Astrocyte (in vitro differentiated cells and primary cell): Measurements from ENCODE around the gene COL4A6. TPM values are rescaled to one million over a fixed set of nuclear protein-coding genes. Genes with fewer than 3 reads are reported as not detected.

Experiments
- DNase-seq: peaks from one replicate; pipeline ENCODE4 v3.0.0-alpha.2; 2010; ENCODE audit warnings: low read depth
- FAIRE-seq: peaks from 2 replicates; lab custom pipeline; 2011; peaks lifted over from hg19 to GRCh38; lab: Jason Lieb, UNC
- H2AFZ ChIP-seq: 2 replicates; pipeline ENCODE4 v1.6.0; 2012; ENCODE audit warnings: low read depth, low read length, inconsistent platforms
- H3K27ac ChIP-seq: 2 replicates; pipeline ENCODE4 v1.5.1; 2011; ENCODE audit warnings: low read depth, low read length, inconsistent platforms
- H3K27me3 ChIP-seq: 2 replicates; pipeline ENCODE4 v1.6.0; 2011; ENCODE audit warnings: low read length, inconsistent platforms; ENCODE audit not compliant: insufficient read depth
- H3K36me3 ChIP-seq: 2 replicates; pipeline ENCODE4 v1.5.1; 2011; ENCODE audit warnings: low read length, inconsistent platforms; ENCODE audit not compliant: insufficient read depth
- H3K4me1 ChIP-seq: 2 replicates; pipeline ENCODE4 v1.5.1; 2011; ENCODE audit warnings: low read length, inconsistent platforms; ENCODE audit not compliant: insufficient read depth
- H3K4me2 ChIP-seq: 2 replicates; pipeline ENCODE4 v1.6.0; 2012; ENCODE audit warnings: low read length, inconsistent platforms
- H3K4me3 ChIP-seq: 2 replicates; pipeline ENCODE4 v1.5.1; 2011; ENCODE audit warnings: low read depth, mild to moderate bottlenecking, low read length, inconsistent platforms; ENCODE audit not compliant: insufficient read depth
- H3K79me2 ChIP-seq: 2 replicates; pipeline ENCODE4 v1.6.0; 2012; ENCODE audit warnings: mild to moderate bottlenecking, low read length, inconsistent platforms; ENCODE audit not compliant: insufficient read depth
- H3K9ac ChIP-seq: 2 replicates; pipeline ENCODE4 v1.6.0; 2012; ENCODE audit warnings: mild to moderate bottlenecking, low read length, inconsistent platforms
- H3K9me3 ChIP-seq: 2 replicates; pipeline ENCODE4 v1.5.1; 2012; ENCODE audit warnings: low read depth, mild to moderate bottlenecking, low read length, inconsistent platforms; ENCODE audit not compliant: insufficient read depth
- H4K20me1 ChIP-seq: 2 replicates; pipeline ENCODE4 v1.6.0; 2012; ENCODE audit warnings: low read length, inconsistent platforms; ENCODE audit not compliant: insufficient read depth
- H3K27ac Mint-ChIP-seq: one replicate; pipeline ENCODE4 v1.8.0; 2021; ENCODE audit warnings: mild to moderate bottlenecking, mixed read lengths; ENCODE audit not compliant: unreplicated experiment
- H3K27me3 Mint-ChIP-seq: one replicate; pipeline ENCODE4 v1.8.0; 2021; ENCODE audit warnings: low read depth, mixed read lengths; ENCODE audit not compliant: unreplicated experiment
- H3K36me3 Mint-ChIP-seq: one replicate; pipeline ENCODE4 v1.8.0; 2021; ENCODE audit warnings: low read depth, mixed read lengths; ENCODE audit not compliant: unreplicated experiment
- H3K4me1 Mint-ChIP-seq: one replicate; pipeline ENCODE4 v1.8.0; 2021; ENCODE audit warnings: low read depth, mixed read lengths; ENCODE audit not compliant: unreplicated experiment
- H3K4me3 Mint-ChIP-seq: one replicate; pipeline ENCODE4 v1.8.0; 2021; ENCODE audit warnings: mild to moderate bottlenecking, moderate library complexity, mixed read lengths; ENCODE audit not compliant: unreplicated experiment
- H3K9me3 Mint-ChIP-seq: one replicate; pipeline ENCODE4 v1.8.0; 2021; ENCODE audit warnings: mild to moderate bottlenecking, mixed read lengths; ENCODE audit not compliant: unreplicated experiment
- CTCF ChIP-seq: IDR thresholded peaks from 2 replicates; pipeline ENCODE4 v1.5.1; 2011; ENCODE audit warnings: low read depth, mild to moderate bottlenecking, inconsistent platforms, low read length, moderate library complexity; ENCODE audit not compliant: insufficient read depth
- EZH2 ChIP-seq: IDR thresholded peaks from 2 replicates; pipeline ENCODE4 v1.6.1; 2012; ENCODE audit warnings: mild to moderate bottlenecking, low read length, inconsistent platforms; ENCODE audit not compliant: insufficient read depth
- total RNA-seq: library from RNA; stranded (reverse); gene quantifications from 2 replicates; pipeline ENCODE4 v1.2.1, GENCODE V29; 2021

The COL4A6 gene
- total RNA-seq, 1 donor from 2014 or later, result 8.1 TPM

DNA sequence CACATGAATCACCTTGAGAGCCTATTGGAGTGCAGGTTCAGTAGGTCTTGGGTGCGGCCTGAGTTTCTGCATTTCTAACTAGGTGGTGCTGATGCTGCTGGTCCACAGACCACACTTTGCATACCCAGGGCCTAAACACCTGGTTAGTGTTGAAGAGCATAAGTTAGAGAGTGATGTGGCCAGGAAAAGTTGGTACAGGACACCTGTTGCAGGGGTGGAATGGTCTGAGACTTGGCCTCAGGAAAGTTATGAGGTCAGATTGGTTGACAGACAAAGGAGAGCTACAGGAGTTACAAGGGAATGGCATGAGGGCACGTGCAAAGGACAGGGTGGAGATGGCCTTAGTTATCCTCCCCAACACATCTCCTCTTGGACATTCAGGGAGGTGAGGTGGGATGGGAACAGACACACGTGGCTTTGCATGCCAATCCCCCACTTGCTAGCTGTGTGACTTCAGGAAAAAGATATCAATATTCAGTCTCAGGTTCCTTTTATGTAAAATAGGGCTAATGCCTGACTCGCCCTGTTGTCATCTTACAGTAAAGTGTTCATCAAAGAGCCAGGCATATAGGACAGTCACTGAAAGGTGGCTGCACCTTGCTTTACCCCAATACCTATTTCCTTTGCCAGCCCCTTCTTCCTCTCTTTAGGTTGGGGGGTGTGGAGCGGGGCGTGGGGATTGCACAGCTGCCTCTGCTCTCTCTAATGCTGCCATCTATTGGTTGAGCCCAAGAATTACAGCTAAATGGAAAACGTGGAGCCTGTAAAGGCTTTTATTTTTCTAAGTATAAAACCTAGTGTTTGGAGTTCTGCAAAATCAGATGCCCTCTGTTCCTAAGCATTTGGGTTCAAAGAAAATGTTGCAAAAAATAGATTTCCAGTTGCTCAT, 299.2 kb downstream of the COL4A6 start:
- FAIRE-seq (no peak), DNase-seq (no peak)
- no peak overlapping the region for H2AFZ ChIP-seq
- no peaks in the 10 kb centered on the region for H3K9me3 ChIP-seq
- Mint-ChIP-seq H3K27ac (no peak overlapping the region), H3K4me3 (no peak overlapping the region), H3K27me3 (no peaks in the 10 kb centered on the region), H3K9me3 (no peaks in the 10 kb centered on the region), H3K36me3 (peaks cover 10% of the 10 kb centered on the region), H3K4me1 (no peaks in the 10 kb centered on the region)
- H3K79me2 ChIP-seq, result no peaks in the 10 kb centered on the region
- no peaks in the 10 kb centered on the region for H3K4me1 ChIP-seq
- no peak overlapping the region for H3K4me2 ChIP-seq
- no peak for TF ChIP-seq EZH2
- TF ChIP-seq CTCF, result peak; percentile 48
- H3K4me3 ChIP-seq, result no peak overlapping the region
- no peaks in the 10 kb centered on the region for H3K27me3 ChIP-seq
- no peak overlapping the region for H3K27ac ChIP-seq
- no peak overlapping the region for H3K9ac ChIP-seq
- no peaks in the 10 kb centered on the region for H4K20me1 ChIP-seq
- no peaks in the 10 kb centered on the region for H3K36me3 ChIP-seq

GRCh38 chrX:108134724-108135123, 303.5 kb downstream of the COL4A6 start:
- Histone ChIP-seq H3K79me2 (no peaks in the 10 kb centered on the region), H3K27me3 (no peaks in the 10 kb centered on the region), H3K9me3 (no peaks in the 10 kb centered on the region), H3K9ac (no peak overlapping the region), H3K4me2 (no peak overlapping the region), H2AFZ (no peak overlapping the region), H3K4me1 (peaks cover 8% of the 10 kb centered on the region), H4K20me1 (no peaks in the 10 kb centered on the region), H3K36me3 (no peaks in the 10 kb centered on the region), H3K4me3 (no peak overlapping the region), H3K27ac (no peak overlapping the region)
- peaks cover 8% of the 10 kb centered on the region for H3K36me3 Mint-ChIP-seq
- H3K27ac Mint-ChIP-seq, result no peak overlapping the region
- FAIRE-seq, result no peak
- no peak overlapping the region for H3K4me3 Mint-ChIP-seq
- no peaks in the 10 kb centered on the region for H3K27me3 Mint-ChIP-seq
- no peaks in the 10 kb centered on the region for H3K9me3 Mint-ChIP-seq
- H3K4me1 Mint-ChIP-seq, result no peaks in the 10 kb centered on the region
- DNase-seq, result no peak
- no peak for TF ChIP-seq EZH2
- no peak for TF ChIP-seq CTCF

DNA sequence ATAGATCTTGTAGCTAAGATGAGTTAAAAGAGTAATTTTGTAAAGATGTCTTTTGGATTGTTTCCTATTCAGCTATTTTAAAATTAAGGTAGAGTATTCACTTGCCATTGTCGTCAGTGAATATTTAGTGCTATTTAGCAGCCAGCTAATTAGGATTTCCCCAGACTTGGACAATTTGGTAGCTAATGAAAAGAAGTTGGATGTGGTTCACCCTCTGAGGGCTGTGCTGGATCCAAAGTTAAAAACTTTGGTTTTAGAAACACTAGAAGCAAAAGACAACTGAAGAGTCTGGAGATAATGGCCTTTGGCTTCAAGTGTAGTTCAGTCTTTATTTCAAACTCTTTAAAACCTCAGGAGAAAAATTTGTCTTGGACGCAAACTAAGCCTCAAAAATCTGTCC, 305.3 kb downstream of the COL4A6 start:
- H3K27ac Mint-ChIP-seq, result no peak overlapping the region
- no peak overlapping the region for H3K27ac ChIP-seq
- no peaks in the 10 kb centered on the region for H3K9me3 ChIP-seq
- peaks cover 8% of the 10 kb centered on the region for H3K4me1 ChIP-seq
- H3K4me2 ChIP-seq, result no peak overlapping the region
- FAIRE-seq, result no peak
- H3K36me3 Mint-ChIP-seq, result peaks cover 2% of the 10 kb centered on the region
- H3K79me2 ChIP-seq, result no peaks in the 10 kb centered on the region
- no peaks in the 10 kb centered on the region for H4K20me1 ChIP-seq
- H3K4me3 ChIP-seq, result no peak overlapping the region
- no peak overlapping the region for H3K4me3 Mint-ChIP-seq
- TF ChIP-seq CTCF, result no peak
- TF ChIP-seq EZH2, result no peak
- H3K36me3 ChIP-seq, result no peaks in the 10 kb centered on the region
- H3K27me3 ChIP-seq, result no peaks in the 10 kb centered on the region
- H3K4me1 Mint-ChIP-seq, result no peaks in the 10 kb centered on the region
- H3K9ac ChIP-seq, result no peak overlapping the region
- H3K27me3 Mint-ChIP-seq, result no peaks in the 10 kb centered on the region
- DNase-seq, result no peak
- H3K9me3 Mint-ChIP-seq, result no peaks in the 10 kb centered on the region
- no peak overlapping the region for H2AFZ ChIP-seq
